Tibial nerve (tissue), 4 donors: Measurements from ENCODE around the gene ASXL1. TPM values are rescaled to one million over a fixed set of nuclear protein-coding genes. Genes with fewer than 3 reads are reported as not detected.

Experiments
- DNase-seq, 2 donors: peaks; one replicate each; pipeline ENCODE4 v3.0.0-alpha.2; 2019; ENCODE audit warnings: low spot score in 2 of 2
- H3K27ac ChIP-seq, 4 donors: fragments of 200-600 bp; sonication (generic) in 3 of 4; one replicate each; pipeline ENCODE4 v1.5.1; 2017 to 2019; ENCODE audit warnings: mild to moderate bottlenecking in 1 of 4
- H3K27me3 ChIP-seq, 2 donors: fragments of 200-600 bp; sonication (generic) in 1 of 2; one replicate each; pipeline versions ENCODE4 v1.5.1 to v1.6.0; 2017 to 2019
- H3K36me3 ChIP-seq, 3 donors: fragments of 200-600 bp; sonication (generic); one replicate each; pipeline ENCODE4 v1.5.1; 2018 to 2019
- H3K4me1 ChIP-seq, 4 donors: fragments of 200-600 bp; sonication (generic) in 3 of 4; one replicate each; pipeline ENCODE4 v1.5.1; 2017 to 2019
- H3K4me3 ChIP-seq, 4 donors: fragments of 200-600 bp; sonication (generic) in 3 of 4; one replicate each; pipeline ENCODE4 v1.5.1; 2017 to 2019; ENCODE audit warnings: mild to moderate bottlenecking in 1 of 4, moderate library complexity in 1 of 4
- H3K9me3 ChIP-seq, 4 donors: fragments of 200-600 bp; sonication (generic) in 3 of 4; one replicate each; pipeline ENCODE4 v1.5.1; 2017 to 2019
- CTCF ChIP-seq, 5 experiments: fragments of 200-600 bp in 3 of 5; fragments of 450-650 bp in 2 of 5; sonication (generic) in 3 of 5; IDR thresholded peaks; one replicate each; pipeline ENCODE4 v1.5.1; 2016 to 2019; ENCODE audit warnings: antibody characterized with exemption in 5 of 5, mild to moderate bottlenecking in 3 of 5, moderate library complexity in 2 of 5
- EP300 ChIP-seq, 2 donors: sonication (generic); formaldehyde crosslinking; IDR thresholded peaks; one replicate each; pipeline ENCODE4 v1.6.1; 2017; ENCODE audit warnings: antibody characterized with exemption in 2 of 2, mild to moderate bottlenecking in 1 of 2
- POLR2A ChIP-seq, 2 donors: fragments of 450-650 bp; IDR thresholded peaks; one replicate each; pipeline ENCODE4 v1.6.1; 2017; ENCODE audit warnings: antibody characterized with exemption in 2 of 2, mild to moderate bottlenecking in 2 of 2, moderate library complexity in 2 of 2
- WGBS, 2 donors: methylation state at CpG; one replicate each; pipeline ENCODE4 v1.1.5; 2018; 5-methylcytosine and 5-hydroxymethylcytosine counted together
- total RNA-seq, 4 donors: library from RNA; depleted of rRNA; stranded (reverse); fragments of >200 nt; gene quantifications; one replicate each; pipeline ENCODE4 v1.1.0, GENCODE V29; 2016

ASXL1 gene
- total RNA-seq, 4 donors from 2014 or later: 108 to 194 (median 138) TPM

GRCh38 chr20:32391003-32391402, 32.9 kb downstream of the ASXL1 start:
- peaks cover 0 to 27% (median 8%) of the 10 kb centered on the region in 4 donors for H3K4me1 ChIP-seq
- 91 to 95% methylated on average over 2 of the region's 2 CpGs for WGBS, 2 donors
- TF ChIP-seq EP300 (IDR thresholded peaks at IDR 0.05) (no peak), CTCF (IDR thresholded peaks at IDR 0.05) (no peak), POLR2A (IDR thresholded peaks at IDR 0.05) (no peak)
- no peak overlapping the region for H3K4me3 ChIP-seq
- no peaks in the 10 kb centered on the region for H3K27me3 ChIP-seq
- no peak for DNase-seq
- peaks cover 0 to 10% (median 0%) of the 10 kb centered on the region in 4 donors for H3K9me3 ChIP-seq
- H3K27ac ChIP-seq: no peak overlapping the region
- H3K36me3 ChIP-seq: peaks cover 0 to 52% (median 0%) of the 10 kb centered on the region in 3 donors

- no peak overlapping the region for H3K4me3 ChIP-seq
- no peak for DNase-seq
- peaks cover 0 to 48% (median 0%) of the 10 kb centered on the region in 3 donors for H3K36me3 ChIP-seq
- H3K9me3 ChIP-seq: peaks cover 0 to 10% (median 0%) of the 10 kb centered on the region in 4 donors
- no peaks in the 10 kb centered on the region for H3K27me3 ChIP-seq
- TF ChIP-seq CTCF (IDR thresholded peaks at IDR 0.05) (no peak), EP300 (IDR thresholded peaks at IDR 0.05) (no peak), POLR2A (IDR thresholded peaks at IDR 0.05) (no peak)
- no peak overlapping the region for H3K27ac ChIP-seq
- H3K4me1 ChIP-seq: peaks cover 0 to 4% (median 0%) of the 10 kb centered on the region in 4 donors
- WGBS, 2 donors: 90 to 92% methylated on average over 3 of the region's 3 CpGs
Observed at GRCh38 chr20:32395066-32395465, 36.9 kb downstream of the ASXL1 start.

GRCh38 chr20:32396646-32397160, 38.6 kb downstream of the ASXL1 start:
- no peak for DNase-seq
- WGBS, 2 donors: 47 to 52% methylated on average over 3 of the region's 3 CpGs
- Histone ChIP-seq H3K36me3 (peaks cover 0 to 43% (median 0%) of the 10 kb centered on the region in 3 donors), H3K9me3 (peaks cover 0 to 10% (median 0%) of the 10 kb centered on the region in 4 donors), H3K27me3 (no peaks in the 10 kb centered on the region), H3K4me1 (peaks cover 0 to 4% (median 0%) of the 10 kb centered on the region in 4 donors), H3K27ac (no peak overlapping the region), H3K4me3 (no peak overlapping the region)
- no peak for TF ChIP-seq EP300 (IDR thresholded peaks at IDR 0.05)
- TF ChIP-seq CTCF (IDR thresholded peaks at IDR 0.05): no peak
- no peak for TF ChIP-seq POLR2A (IDR thresholded peaks at IDR 0.05)

GRCh38 chr20:32397567-32398084, 39.5 kb downstream of the ASXL1 start:
- 79 to 89% methylated on average over 11 of the region's 11 CpGs for WGBS, 2 donors
- no peaks in the 10 kb centered on the region for H3K27me3 ChIP-seq

More at GRCh38 chr20:32397567-32398084, 39.5 kb downstream of the ASXL1 start:
- TF ChIP-seq EP300 (IDR thresholded peaks at IDR 0.05): no peak
- TF ChIP-seq POLR2A (IDR thresholded peaks at IDR 0.05): no peak
- TF ChIP-seq CTCF (IDR thresholded peaks at IDR 0.05): no peak
- Histone ChIP-seq H3K9me3 (peaks cover 0 to 10% (median 0%) of the 10 kb centered on the region in 4 donors), H3K36me3 (peaks cover 0 to 41% (median 0%) of the 10 kb centered on the region in 3 donors), H3K4me1 (peaks cover 0 to 4% (median 0%) of the 10 kb centered on the region in 4 donors), H3K27ac (no peak overlapping the region), H3K4me3 (no peak overlapping the region)
- DNase-seq: no peak
